PFSK-1 (cell line): ENCODE measurements around the gene C11orf21.

ENCODE experiments used
- FOXP2 ChIP-seq: optimal IDR thresholded peaks from 2 replicates; pipeline ENCODE3; 2011; ENCODE audit warnings: borderline replicate concordance, control low read depth, inconsistent platforms; ENCODE audit not compliant: insufficient read depth; ENCODE audit errors: extremely low read length, extremely low read depth
- POLR2AphosphoS5 ChIP-seq: IDR thresholded peaks from 2 replicates; pipeline ENCODE4 v1.6.1; 2012; ENCODE audit warnings: low read depth, mild to moderate bottlenecking, control low read depth, low read length, moderate library complexity
- SIN3A ChIP-seq: IDR thresholded peaks from 2 replicates; pipeline ENCODE4 v1.6.1; 2012; ENCODE audit warnings: mild to moderate bottlenecking, low read length, moderate library complexity, borderline replicate concordance; ENCODE audit not compliant: insufficient read depth
- TAF1 ChIP-seq: IDR thresholded peaks from 2 replicates; pipeline ENCODE4 v1.6.1; 2012; ENCODE audit warnings: low read length, control low read depth, borderline replicate concordance; ENCODE audit not compliant: insufficient read depth
- TF ChIP-seq, protein P1 (sequence below), 2 experiments: IDR thresholded peaks; 2 replicates each; pipeline versions ENCODE4 v1.6.1 to v1.8.0; 2011 to 2012; ENCODE audit warnings: low read depth in 2 of 2, low read length in 2 of 2, control low read depth in 1 of 2, inconsistent platforms in 1 of 2, mild to moderate bottlenecking in 1 of 2, moderate library complexity in 1 of 2; ENCODE audit not compliant: insufficient read depth in 1 of 2

The C11orf21 gene

DNA sequence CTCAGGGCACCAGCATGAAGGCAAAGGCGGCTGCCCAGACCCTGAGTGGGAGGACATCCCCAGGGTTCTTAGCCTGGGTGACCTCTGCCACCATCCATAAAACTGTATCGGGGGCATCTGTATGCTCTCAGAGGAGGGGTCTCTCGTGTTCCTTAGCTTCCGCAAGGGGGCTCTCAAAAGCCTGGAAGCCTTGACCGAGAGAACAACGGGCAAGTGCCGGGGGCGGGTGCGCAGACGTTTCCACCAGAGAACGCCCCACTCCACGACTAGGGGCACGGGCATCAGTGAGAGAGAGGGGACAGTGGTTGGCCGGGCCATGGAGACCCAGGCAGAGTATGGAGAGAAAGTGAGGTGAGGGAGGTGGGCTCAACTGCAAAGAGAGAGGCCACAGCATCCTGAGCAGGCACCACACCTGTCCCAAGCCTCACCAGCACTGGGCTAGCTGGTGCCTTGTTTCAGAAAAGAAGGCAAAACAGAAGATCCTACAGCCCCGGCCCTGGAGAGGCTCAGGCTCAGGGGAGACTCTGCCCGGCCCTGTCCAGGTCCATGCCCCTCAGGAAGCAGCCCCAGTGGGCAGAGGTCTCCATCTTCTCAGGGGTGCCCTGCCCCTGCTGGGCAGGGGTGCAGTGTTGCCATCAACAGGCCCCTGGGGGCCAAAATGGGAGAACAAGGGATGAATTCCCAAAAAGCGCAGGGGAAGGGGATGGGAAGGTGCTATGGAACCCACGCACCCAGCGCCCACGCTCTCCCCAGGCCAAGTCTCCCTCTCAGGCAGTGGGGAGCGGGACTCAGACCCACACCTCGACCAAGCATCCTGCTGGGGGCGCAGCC is 6.0 kb upstream of the C11orf21 start:
- TF ChIP-seq POLR2AphosphoS5, result no peak
- TF ChIP-seq, protein P1, sequence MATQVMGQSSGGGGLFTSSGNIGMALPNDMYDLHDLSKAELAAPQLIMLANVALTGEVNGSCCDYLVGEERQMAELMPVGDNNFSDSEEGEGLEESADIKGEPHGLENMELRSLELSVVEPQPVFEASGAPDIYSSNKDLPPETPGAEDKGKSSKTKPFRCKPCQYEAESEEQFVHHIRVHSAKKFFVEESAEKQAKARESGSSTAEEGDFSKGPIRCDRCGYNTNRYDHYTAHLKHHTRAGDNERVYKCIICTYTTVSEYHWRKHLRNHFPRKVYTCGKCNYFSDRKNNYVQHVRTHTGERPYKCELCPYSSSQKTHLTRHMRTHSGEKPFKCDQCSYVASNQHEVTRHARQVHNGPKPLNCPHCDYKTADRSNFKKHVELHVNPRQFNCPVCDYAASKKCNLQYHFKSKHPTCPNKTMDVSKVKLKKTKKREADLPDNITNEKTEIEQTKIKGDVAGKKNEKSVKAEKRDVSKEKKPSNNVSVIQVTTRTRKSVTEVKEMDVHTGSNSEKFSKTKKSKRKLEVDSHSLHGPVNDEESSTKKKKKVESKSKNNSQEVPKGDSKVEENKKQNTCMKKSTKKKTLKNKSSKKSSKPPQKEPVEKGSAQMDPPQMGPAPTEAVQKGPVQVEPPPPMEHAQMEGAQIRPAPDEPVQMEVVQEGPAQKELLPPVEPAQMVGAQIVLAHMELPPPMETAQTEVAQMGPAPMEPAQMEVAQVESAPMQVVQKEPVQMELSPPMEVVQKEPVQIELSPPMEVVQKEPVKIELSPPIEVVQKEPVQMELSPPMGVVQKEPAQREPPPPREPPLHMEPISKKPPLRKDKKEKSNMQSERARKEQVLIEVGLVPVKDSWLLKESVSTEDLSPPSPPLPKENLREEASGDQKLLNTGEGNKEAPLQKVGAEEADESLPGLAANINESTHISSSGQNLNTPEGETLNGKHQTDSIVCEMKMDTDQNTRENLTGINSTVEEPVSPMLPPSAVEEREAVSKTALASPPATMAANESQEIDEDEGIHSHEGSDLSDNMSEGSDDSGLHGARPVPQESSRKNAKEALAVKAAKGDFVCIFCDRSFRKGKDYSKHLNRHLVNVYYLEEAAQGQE (IDR thresholded peaks at IDR 0.05; ENCODE audit: insufficient read depth in 1 of 2, low read depth in 2 of 2, low read length in 2 of 2), result no peak
- no peak for TF ChIP-seq FOXP2
- TF ChIP-seq SIN3A, result no peak
- TF ChIP-seq TAF1, result no peak

DNA sequence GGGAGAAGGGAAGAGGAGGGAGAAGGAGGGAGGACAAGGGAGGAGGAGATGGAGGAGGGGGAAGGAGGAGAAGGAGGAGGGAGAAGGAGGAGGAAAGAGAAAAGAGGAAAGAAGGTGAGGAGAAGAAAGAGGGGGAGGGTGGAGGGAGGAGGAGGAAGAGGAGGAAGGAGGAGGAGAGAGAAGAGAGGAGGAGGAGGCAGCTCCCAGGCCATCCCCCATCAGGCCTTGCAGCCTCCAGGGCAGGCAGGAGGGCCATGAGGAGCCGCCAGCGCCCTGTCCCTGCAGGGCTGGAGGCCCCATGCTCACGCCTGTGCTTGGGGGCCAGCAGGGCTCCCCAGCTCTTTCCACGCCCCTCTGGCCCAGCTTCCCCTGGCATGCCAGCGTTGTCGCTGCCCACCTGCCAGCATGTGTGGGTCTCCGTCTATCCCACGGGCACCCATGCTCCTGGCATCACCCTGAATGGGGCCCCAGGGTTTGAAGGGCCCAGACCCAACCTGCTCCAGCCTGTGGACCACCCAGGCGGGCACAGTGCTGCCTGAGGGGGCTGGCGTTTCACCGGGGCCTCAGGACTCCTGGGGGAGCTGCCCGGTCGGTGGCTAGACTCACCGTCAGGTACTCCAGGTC is 5.3 kb upstream of the C11orf21 start:
- TF ChIP-seq TAF1 (no peak), POLR2AphosphoS5 (no peak), FOXP2 (no peak), SIN3A (no peak)
- TF ChIP-seq, protein P1 (IDR thresholded peaks at IDR 0.05; ENCODE audit: insufficient read depth in 1 of 2, low read depth in 2 of 2, low read length in 2 of 2), result no peak

DNA sequence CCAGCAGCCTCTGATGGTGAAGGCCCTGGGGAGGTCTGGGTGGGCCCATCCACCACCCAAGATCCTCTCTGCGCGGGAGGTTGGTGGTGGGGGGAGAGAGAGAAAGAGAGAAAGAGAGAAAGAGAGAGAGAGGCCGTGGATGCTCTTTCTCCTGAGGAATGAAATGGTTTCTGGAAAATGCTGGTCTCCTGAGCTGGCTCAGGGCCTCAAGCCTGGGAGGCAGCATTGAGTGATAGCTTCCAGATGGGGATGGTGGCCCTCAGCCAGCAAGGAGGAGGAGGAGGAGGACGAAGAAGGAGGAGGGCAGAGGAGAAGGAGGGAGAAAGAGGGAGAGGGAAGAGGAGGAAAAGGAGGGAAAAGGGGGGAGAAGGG is 4.7 kb upstream of the C11orf21 start:
- TF ChIP-seq POLR2AphosphoS5 (0 out of 2 replicates have a peak, but pooled peaks have one; percentile 4), FOXP2 (no peak), SIN3A (no peak), TAF1 (no peak)
- TF ChIP-seq, protein P1 (IDR thresholded peaks at IDR 0.05; ENCODE audit: insufficient read depth in 1 of 2, low read depth in 2 of 2, low read length in 2 of 2), result no peak

DNA sequence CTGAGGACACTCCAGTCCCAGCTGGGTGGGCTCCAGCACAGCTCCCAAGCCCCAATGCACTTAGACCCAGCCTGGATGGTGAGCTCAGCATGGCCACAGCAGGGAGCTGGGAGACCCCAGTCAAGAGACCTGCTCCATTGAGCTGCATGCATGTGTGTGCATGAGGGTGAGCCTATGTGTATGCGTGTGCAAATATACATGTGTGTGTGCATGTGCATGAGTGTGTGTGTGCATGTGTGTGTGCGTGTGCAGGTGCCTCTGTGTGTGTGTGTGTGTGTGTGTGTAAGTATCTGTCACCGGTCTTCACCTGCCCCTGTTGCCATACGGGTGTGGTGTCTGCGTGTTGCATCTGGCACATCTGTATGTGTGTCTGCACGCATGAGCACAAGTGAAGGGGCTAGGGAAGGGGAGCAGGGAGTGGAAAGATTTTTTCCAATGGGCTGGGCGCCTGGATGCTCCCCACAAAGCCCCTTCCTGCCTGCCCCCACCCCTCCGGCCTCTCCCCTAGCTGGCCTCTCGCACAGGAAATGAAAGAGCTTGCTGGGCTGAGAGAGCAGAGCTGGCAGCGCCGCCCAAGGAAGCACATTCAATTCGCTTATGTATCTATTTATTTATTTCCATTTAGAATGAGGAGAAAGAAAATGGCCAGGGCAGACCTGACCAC is 4.2 kb upstream of the C11orf21 start:
- TF ChIP-seq SIN3A (no peak), POLR2AphosphoS5 (no peak; the same call in 1 of the 2 replicates), TAF1 (no peak), FOXP2 (no peak)
- TF ChIP-seq, protein P1 (IDR thresholded peaks at IDR 0.05; ENCODE audit: insufficient read depth in 1 of 2, low read depth in 2 of 2, low read length in 2 of 2), result no peak; a peak in 1 of 4 replicates
